HG03175 (cell line): ENCODE results near the gene CNTNAP5.

Experiments used
- ATAC-seq: cut with Tn5 transposase; IDR thresholded peaks from one replicate; pipeline ENCODE4 v1.9.1; 2021; ENCODE audit warnings: mild to moderate bottlenecking, moderate library complexity; ENCODE audit not compliant: unreplicated experiment

The CNTNAP5 gene

DNA sequence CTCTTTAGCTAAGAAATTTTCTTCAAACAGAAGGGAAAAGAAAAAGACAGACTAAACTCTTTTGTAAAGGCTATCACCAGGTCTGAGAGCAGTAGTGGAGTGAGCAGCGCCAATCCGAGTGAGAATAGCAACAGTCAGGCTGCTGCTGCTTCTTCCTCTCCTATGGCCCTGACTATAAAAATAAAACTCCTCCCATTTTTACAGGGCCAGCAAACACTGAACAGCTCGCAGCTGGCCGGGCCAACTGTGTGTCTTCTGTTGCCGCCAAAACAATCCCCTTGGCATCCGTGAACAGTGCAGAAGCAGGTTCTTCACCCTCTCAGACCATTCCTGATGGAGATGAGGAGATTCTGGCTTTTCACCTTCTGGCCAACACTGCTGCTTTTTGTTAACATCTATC lies 124.5 kb downstream of the CNTNAP5 start:
- ATAC-seq, result no peak

- no peak for ATAC-seq
Measured at GRCh38 chr2:124151691-124152090, 126.6 kb downstream of the CNTNAP5 start.

- no peak for ATAC-seq
Measured at GRCh38 chr2:124153713-124154112, 128.6 kb downstream of the CNTNAP5 start.

DNA sequence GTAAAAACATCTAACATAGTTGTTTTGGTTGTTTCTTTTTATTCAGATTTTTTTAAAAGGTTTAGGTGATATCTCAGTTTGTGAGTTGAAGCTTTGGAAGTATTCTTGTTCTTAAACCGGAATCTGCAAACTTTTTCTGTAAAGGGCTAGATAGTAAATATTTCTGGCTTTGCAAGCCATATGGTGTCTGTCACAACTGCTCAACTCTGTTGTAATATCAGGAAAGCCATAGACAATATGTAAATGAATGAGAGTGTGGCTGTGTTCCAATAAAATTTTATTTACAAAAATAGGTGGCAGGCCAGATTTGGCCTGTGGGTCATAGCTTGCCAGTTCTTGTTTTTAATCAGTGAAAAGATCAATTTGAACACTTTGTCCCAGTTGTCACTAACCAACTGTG lies 134.1 kb downstream of the CNTNAP5 start:
- no peak for ATAC-seq

GRCh38 chr2:124161542-124161941 lies 136.5 kb downstream of the CNTNAP5 start:
- ATAC-seq, result no peak

GRCh38 chr2:124162256-124162655 lies 137.2 kb downstream of the CNTNAP5 start:
- ATAC-seq, result no peak

GRCh38 chr2:124163840-124164239 lies 138.8 kb downstream of the CNTNAP5 start:
- no peak for ATAC-seq

DNA sequence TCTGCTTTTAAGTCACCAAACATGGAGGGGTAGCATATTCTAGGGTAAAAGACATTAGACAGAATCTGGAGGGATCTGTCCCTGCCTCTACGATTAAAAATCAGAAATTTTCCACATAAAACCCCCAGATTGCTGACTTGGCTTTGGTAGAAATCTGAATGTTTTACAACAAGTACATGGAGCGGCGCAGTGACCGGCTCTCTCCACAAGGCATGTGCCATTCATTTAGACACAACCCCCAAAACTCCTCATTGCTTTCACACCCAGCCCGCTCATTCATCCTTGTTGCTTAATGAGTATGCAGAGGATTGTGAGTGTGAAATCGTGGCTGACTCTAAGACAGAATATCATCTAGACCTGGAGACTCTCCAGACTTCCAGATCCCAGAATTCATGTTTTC lies 140.6 kb downstream of the CNTNAP5 start:
- no peak for ATAC-seq

DNA sequence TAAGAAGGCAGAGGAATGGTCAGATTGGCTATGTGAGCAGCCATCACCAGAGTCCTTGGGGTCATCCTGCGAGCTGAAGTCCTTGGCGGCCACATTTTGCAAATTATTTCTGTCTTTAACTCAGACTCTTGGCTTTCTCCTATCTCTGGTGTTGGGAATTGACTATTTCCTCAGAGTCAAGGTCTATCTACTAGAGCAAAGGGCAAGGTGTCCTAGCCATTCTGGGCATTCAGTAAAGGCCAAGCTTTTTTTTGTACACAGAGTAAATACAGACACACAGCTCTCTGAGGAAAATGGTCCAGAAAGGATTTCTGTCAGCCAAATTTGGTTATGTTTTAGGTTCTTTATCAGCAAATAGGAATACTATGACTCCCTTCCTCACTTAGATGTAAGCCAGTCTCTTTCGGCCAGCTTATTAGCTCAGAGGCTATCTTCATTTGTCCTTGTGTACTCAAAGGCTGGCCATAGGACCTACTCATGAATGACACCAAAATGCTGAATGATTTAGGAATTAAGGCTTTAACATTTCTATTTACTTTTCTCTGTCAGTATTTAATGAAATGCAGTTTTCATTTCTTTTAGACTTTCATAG lies 146.5 kb downstream of the CNTNAP5 start:
- ATAC-seq, result no peak

DNA sequence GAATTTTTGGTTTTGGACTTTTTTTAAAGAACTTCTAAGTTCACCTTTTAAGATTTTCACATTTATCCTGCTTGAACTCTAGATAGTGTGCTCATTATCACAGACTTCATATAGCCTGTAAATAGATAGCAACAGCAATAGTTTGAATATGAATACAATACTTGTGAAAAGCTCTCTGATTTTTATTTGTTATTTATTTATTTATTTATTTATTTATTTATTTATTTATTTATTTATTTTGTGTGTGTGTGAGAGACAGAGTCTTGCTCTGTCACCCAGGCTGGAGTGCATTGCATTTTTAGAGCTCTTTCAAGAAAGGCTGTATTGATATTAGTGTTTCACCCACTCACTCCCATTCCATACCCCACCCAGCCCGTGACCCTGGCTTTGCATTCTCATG lies 153.6 kb downstream of the CNTNAP5 start:
- ATAC-seq, result no peak

DNA sequence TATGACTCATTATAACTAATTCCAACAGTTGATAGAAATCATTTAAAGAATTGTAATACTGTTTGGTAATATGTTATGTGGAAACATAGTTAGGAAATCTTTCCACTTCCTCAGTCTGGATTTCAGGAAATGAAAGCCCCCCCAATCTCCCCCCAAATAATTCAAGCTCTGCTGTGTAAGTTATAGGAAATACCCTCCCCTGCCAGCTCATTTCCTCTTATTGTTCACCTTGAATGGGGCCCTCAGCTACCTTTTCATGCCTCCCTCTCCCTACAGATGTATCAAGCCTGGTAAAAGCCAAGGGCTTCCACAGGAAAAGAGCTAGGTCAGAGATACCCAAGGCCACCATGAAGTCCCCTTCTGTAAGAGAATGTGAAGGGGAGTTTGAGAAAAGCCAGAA lies 155.5 kb downstream of the CNTNAP5 start:
- no peak for ATAC-seq

GRCh38 chr2:124186801-124187200 lies 161.7 kb downstream of the CNTNAP5 start:
- ATAC-seq, result no peak

DNA sequence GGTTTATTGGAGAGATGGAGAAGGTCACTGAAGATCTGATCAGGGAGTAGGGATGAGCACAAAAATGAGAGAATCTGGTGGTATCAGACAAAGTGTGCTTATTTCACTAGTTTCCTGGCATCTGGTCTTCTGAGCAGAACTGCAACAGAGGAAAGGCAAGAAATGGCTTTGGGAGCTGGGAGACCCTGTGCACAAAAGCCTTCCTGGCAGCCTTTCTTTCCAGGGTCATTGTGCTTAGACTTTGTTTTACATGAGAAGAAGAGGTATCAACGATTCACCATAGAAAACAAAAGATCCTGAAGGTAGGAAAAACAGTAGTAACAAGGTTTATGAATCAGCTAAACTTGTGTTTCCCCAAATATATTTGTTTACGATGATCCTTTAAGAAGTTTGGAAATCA lies 162.9 kb downstream of the CNTNAP5 start:
- ATAC-seq, result no peak

DNA sequence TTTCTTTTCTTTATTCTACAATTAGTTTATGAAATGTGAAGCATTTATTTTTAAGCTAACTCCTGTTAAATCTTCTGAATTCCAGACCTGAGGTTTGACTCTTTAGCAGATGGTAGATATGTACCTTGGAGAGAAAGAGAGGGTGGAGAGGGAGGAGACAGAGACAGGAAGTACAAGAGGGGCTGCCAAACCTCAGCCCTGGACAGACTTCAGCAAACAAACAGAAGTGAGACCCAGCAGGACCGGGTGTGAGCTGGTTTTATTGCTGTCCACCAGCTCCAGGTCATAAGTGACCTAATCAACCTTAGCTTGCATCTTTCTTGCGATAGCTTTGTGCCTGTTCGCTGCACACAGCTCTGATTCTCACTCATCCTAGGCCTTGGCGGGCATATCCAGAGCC lies 168.6 kb downstream of the CNTNAP5 start:
- no peak for ATAC-seq

- no peak for ATAC-seq
Measured at GRCh38 chr2:124201713-124202112, 176.6 kb downstream of the CNTNAP5 start.

DNA sequence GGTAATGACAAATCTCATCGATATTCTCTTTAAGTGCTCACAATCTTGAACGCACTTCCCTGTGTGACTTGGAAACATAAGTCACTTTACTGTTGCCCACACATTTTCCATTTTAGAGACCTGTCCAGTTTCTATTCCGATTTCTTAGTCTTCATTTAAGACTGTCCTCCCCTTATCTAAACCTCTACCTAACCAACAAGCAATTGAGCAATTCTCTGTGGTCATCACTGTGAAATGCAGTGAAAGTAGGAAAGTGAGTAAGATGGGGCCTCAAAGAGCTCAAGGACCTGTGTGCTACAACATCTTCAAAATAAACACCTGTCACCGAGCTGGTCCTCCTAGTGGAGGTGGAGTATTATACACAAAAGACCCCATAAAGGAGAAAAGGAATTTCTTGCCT lies 184.4 kb downstream of the CNTNAP5 start:
- ATAC-seq, result no peak

DNA sequence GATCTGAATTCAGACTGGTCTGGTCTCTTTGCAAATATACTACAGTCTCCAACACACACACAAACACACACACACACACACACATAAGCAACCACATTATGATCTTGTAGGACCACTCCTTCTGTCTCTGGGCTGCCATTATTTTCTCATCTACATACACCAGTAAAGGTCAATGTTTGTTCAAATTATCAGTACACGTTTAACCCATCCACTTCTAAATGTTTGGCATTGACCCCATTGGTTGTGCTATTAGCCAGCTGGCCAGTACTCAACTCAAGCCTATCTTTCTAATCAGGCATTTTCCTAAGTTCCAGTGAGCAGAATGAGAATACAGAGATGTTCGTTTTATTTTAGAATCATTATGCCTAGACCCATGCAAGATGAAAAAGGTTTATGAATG lies 186.4 kb downstream of the CNTNAP5 start:
- no peak for ATAC-seq

GRCh38 chr2:124213977-124214587 lies 189.0 kb downstream of the CNTNAP5 start:
- ATAC-seq, result no peak

DNA sequence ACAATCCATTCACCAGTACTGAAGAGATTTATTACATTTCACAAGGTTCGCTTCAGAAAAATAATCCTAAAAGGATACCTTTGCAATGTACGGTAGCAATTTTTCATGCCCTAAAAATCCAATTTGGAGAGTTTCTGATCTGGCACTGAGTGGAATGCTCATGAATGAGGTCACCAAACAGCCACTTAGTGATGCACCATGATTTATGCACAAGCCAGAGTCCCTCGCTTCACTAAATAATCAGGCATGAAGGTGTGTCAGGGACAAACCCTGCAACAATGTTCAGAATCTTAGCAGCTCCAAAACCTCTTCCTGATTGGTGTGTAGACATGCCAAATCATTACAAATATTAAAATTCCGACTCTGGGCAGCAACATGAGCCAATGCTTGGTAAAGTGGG lies 221.1 kb downstream of the CNTNAP5 start:
- no peak for ATAC-seq

DNA sequence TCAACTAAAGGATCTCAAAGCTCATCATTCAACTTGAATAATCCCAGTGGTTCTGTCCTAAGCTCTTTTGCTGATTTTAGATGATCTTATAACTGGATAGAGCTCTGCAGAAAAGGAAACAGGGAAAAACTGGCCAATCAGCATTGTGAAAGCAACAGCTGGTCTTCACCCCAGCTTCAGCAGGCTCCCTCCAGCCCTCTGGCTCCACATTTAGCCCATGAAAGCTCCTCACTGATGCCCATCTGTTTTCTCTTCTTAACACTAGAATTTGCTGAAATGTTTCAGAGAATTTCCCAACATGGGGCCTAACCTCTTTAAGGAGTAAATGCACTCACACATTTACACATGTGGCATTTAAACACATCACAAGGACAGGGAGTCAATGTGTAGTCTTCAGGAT lies 223.3 kb downstream of the CNTNAP5 start:
- no peak for ATAC-seq

DNA sequence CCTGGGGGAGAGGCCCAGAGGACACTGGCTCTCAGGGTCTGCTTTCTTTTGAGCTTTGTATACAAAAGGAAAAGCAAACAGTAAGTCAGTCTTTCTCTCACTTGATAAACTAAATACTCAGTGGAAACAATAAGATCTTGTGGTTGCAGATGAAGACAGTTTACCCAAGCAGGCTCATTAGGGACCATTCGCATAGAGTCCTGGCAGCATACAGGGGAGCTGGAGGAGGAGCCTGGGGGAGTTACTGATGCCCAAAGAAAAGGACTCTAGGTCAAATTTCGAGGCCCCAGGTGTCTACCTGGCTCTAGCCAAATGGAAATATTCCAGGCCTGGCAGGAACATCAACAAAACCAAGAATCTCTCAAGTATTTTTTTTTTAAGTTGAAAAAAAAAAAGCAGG lies 225.3 kb downstream of the CNTNAP5 start:
- no peak for ATAC-seq

DNA sequence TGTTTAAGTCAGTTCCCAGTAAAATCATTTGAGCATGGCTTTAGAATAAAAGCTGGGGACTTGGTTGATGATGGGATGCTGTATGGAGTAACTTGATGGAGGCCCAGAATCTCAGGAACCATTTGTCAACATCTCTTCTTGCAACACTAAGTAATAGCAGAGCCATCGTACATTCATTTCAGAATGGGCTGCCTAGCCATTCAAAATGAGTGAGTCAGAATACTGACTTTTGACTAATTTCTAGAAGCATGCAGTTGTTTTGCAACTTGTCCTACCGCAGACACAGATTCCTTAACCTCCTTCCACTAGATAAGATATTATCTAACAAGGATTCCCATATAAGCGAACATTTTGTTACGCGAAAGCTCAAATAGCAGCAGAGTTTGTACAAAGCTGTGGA lies 229.5 kb downstream of the CNTNAP5 start:
- no peak for ATAC-seq

DNA sequence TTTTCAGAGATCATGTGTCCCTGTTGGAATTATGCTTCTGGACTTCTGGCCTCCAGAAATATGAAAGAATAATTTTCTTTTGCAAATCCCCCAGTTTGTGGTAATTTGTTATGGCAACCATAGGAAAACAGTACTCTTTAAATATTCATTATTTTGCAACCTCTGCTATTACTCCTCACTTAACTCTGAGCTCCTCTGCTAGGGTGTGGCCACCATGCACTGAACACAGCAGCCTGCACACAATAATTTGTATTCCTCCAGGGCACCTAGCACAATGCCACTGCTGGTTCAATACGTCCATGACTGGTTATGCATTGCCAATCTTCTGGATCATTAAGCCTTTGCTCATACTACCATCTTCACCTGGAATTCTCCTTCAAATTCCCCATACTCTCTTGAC lies 232.0 kb downstream of the CNTNAP5 start:
- ATAC-seq, result no peak
